ENCODE results near the gene SLIT1.

Gene SLIT1

GRCh38 chr10:96960872-96961271, 224.9 kb downstream of the SLIT1 start:
- peaks cover 47% of the 10 kb centered on the region for H3K36me3 ChIP-seq (ENCODE audit: low read depth)
- DNase-seq (ENCODE audit: low spot score) (no peak), ATAC-seq (ENCODE audit: low read depth) (no peak)
- H3K9me3 ChIP-seq (ENCODE audit: severe bottlenecking): no peaks in the 10 kb centered on the region
- no peak overlapping the region for H3K27ac ChIP-seq (ENCODE audit: poor library complexity, severe bottlenecking)
- no peaks in the 10 kb centered on the region for H3K4me1 ChIP-seq (ENCODE audit: insufficient read depth, poor library complexity, severe bottlenecking)
- no peak overlapping the region for H3K4me3 ChIP-seq (ENCODE audit: severe bottlenecking)
- TF ChIP-seq CTCF (IDR thresholded peaks at IDR 0.05; ENCODE audit: poor library complexity, severe bottlenecking): no peak
- no peaks in the 10 kb centered on the region for H3K27me3 ChIP-seq (ENCODE audit: insufficient read depth, poor library complexity, severe bottlenecking)

GRCh38 chr10:96959733-96960132, 226.0 kb downstream of the SLIT1 start:
- DNase-seq (ENCODE audit: low spot score): no peak
- H3K4me3 ChIP-seq (ENCODE audit: severe bottlenecking): no peak overlapping the region
- ATAC-seq (ENCODE audit: low read depth): no peak
- H3K9me3 ChIP-seq (ENCODE audit: severe bottlenecking): no peaks in the 10 kb centered on the region
- no peak overlapping the region for H3K27ac ChIP-seq (ENCODE audit: poor library complexity, severe bottlenecking)
- H3K4me1 ChIP-seq (ENCODE audit: insufficient read depth, poor library complexity, severe bottlenecking): no peaks in the 10 kb centered on the region
- no peak for TF ChIP-seq CTCF (IDR thresholded peaks at IDR 0.05; ENCODE audit: poor library complexity, severe bottlenecking)
- peaks cover 58% of the 10 kb centered on the region for H3K36me3 ChIP-seq (ENCODE audit: low read depth)
- no peaks in the 10 kb centered on the region for H3K27me3 ChIP-seq (ENCODE audit: insufficient read depth, poor library complexity, severe bottlenecking)

- Histone ChIP-seq H3K27me3 (ENCODE audit: insufficient read depth, poor library complexity, severe bottlenecking) (no peaks in the 10 kb centered on the region), H3K4me3 (ENCODE audit: severe bottlenecking) (no peak overlapping the region), H3K9me3 (ENCODE audit: severe bottlenecking) (no peaks in the 10 kb centered on the region), H3K4me1 (ENCODE audit: insufficient read depth, poor library complexity, severe bottlenecking) (no peaks in the 10 kb centered on the region), H3K27ac (ENCODE audit: poor library complexity, severe bottlenecking) (no peak overlapping the region), H3K36me3 (ENCODE audit: low read depth) (peaks cover 68% of the 10 kb centered on the region)
- no peak for ATAC-seq (ENCODE audit: low read depth)
- TF ChIP-seq CTCF (IDR thresholded peaks at IDR 0.05; ENCODE audit: poor library complexity, severe bottlenecking): no peak
- no peak for DNase-seq (ENCODE audit: low spot score)
Observed at GRCh38 chr10:96958071-96958470, 227.7 kb downstream of the SLIT1 start.

GRCh38 chr10:96955794-96956193, 230.0 kb downstream of the SLIT1 start:
- H3K4me3 ChIP-seq (ENCODE audit: severe bottlenecking): no peak overlapping the region
- H3K9me3 ChIP-seq (ENCODE audit: severe bottlenecking): no peaks in the 10 kb centered on the region
- no peaks in the 10 kb centered on the region for H3K4me1 ChIP-seq (ENCODE audit: insufficient read depth, poor library complexity, severe bottlenecking)
- ATAC-seq (ENCODE audit: low read depth) (no peak), DNase-seq (ENCODE audit: low spot score) (no peak)
- no peak overlapping the region for H3K27ac ChIP-seq (ENCODE audit: poor library complexity, severe bottlenecking)
- no peaks in the 10 kb centered on the region for H3K27me3 ChIP-seq (ENCODE audit: insufficient read depth, poor library complexity, severe bottlenecking)
- no peak for TF ChIP-seq CTCF (IDR thresholded peaks at IDR 0.05; ENCODE audit: poor library complexity, severe bottlenecking)
- H3K36me3 ChIP-seq (ENCODE audit: low read depth): peaks cover 79% of the 10 kb centered on the region

- ATAC-seq (ENCODE audit: low read depth) (no peak), DNase-seq (ENCODE audit: low spot score) (no peak)
- Histone ChIP-seq H3K9me3 (ENCODE audit: severe bottlenecking) (peaks cover 4% of the 10 kb centered on the region), H3K27me3 (ENCODE audit: insufficient read depth, poor library complexity, severe bottlenecking) (peaks cover 2% of the 10 kb centered on the region), H3K27ac (ENCODE audit: poor library complexity, severe bottlenecking) (no peak overlapping the region), H3K4me1 (ENCODE audit: insufficient read depth, poor library complexity, severe bottlenecking) (no peaks in the 10 kb centered on the region), H3K36me3 (ENCODE audit: low read depth) (peaks cover 66% of the 10 kb centered on the region), H3K4me3 (ENCODE audit: severe bottlenecking) (no peak overlapping the region)
- no peak for TF ChIP-seq CTCF (IDR thresholded peaks at IDR 0.05; ENCODE audit: poor library complexity, severe bottlenecking)
Observed at GRCh38 chr10:96951954-96952353, 233.8 kb downstream of the SLIT1 start.

Measured in RWPE2 (cell line).